ENCODE data around the gene NATD1. TPM values are rescaled to one million over a fixed set of nuclear protein-coding genes. Genes with fewer than 3 reads are reported as not detected.

Gene NATD1
- polyA plus RNA-seq, 3 donors = 12.8 to 17.2 (median 13.6) TPM

GRCh38 chr17:21292867-21293830, 39.9 kb upstream of the NATD1 start:
- DNase-seq = no peak

GRCh38 chr17:21291862-21292261, 38.7 kb upstream of the NATD1 start:
- no peak for DNase-seq

- no peak for DNase-seq
Measured at GRCh38 chr17:21291357-21291756, 38.1 kb upstream of the NATD1 start.

- DNase-seq = no peak
Measured at GRCh38 chr17:21289902-21290571, 36.8 kb upstream of the NATD1 start.

GRCh38 chr17:21289175-21289901, 36.1 kb upstream of the NATD1 start:
- DNase-seq = no peak

GRCh38 chr17:21288571-21289017, 35.4 kb upstream of the NATD1 start:
- DNase-seq = no peak

GRCh38 chr17:21287703-21288449, 34.7 kb upstream of the NATD1 start:
- DNase-seq = no peak

- DNase-seq = no peak
Measured at GRCh38 chr17:21286909-21287702, 33.9 kb upstream of the NATD1 start.

- DNase-seq = peak; percentile 88
Measured at GRCh38 chr17:21286066-21286770, 33.0 kb upstream of the NATD1 start.

GRCh38 chr17:21285164-21286065, 32.2 kb upstream of the NATD1 start:
- DNase-seq = no peak

GRCh38 chr17:21284319-21285163, 31.3 kb upstream of the NATD1 start, which contains the start of gene MAP2K3:
MAP2K3 (plus strand) TSS chr17:21284711; CDS start chr17:21284921, 210 bp downstream.
- DNase-seq = peak; percentile 99

GRCh38 chr17:21283482-21284318, 30.5 kb upstream of the NATD1 start:
- DNase-seq = no peak

GRCh38 chr17:21282850-21283249, 29.6 kb upstream of the NATD1 start:
- DNase-seq = no peak

- DNase-seq = no peak
Measured at GRCh38 chr17:21282231-21282630, 29.0 kb upstream of the NATD1 start.

GRCh38 chr17:21280081-21280518, 26.9 kb upstream of the NATD1 start:
- peak; percentile 60 for DNase-seq

GRCh38 chr17:21279582-21279981, 26.4 kb upstream of the NATD1 start:
- DNase-seq = no peak

GRCh38 chr17:21279198-21279535, 26.0 kb upstream of the NATD1 start:
- DNase-seq = no peak

All from renal pelvis (tissue), 4 donors.